SK-N-SH (cell line): ENCODE measurements around the gene ADAMTS2.

Experiments used
- ELF1 ChIP-seq: IDR thresholded peaks from 2 replicates; pipeline ENCODE4 v1.4.0; 2012
- EP300 ChIP-seq, 2 experiments: IDR thresholded peaks; 2 replicates each; pipeline versions ENCODE4 v1.4.0 to v1.6.1; 2012; ENCODE audit warnings: borderline replicate concordance in 1 of 2, low read depth in 1 of 2, low read length in 1 of 2
- FOXM1 ChIP-seq: IDR thresholded peaks from 2 replicates; pipeline ENCODE4 v1.4.0; 2012; ENCODE audit warnings: low read depth, mild to moderate bottlenecking
- JUND ChIP-seq: IDR thresholded peaks from 2 replicates; pipeline ENCODE4 v1.4.0; 2012
- MAX ChIP-seq: IDR thresholded peaks from 2 replicates; pipeline ENCODE4 v1.4.0; 2012; ENCODE audit warnings: low read depth
- POLR2AphosphoS5 ChIP-seq: IDR thresholded peaks from 2 replicates; pipeline ENCODE4 v1.6.1; 2012; ENCODE audit warnings: low read depth, low read length
- SIN3A ChIP-seq: IDR thresholded peaks from 2 replicates; pipeline ENCODE4 v1.6.1; 2012; ENCODE audit warnings: low read depth, mild to moderate bottlenecking, low read length, moderate library complexity, borderline replicate concordance
- SMC3 ChIP-seq: IDR thresholded peaks from 2 replicates; pipeline ENCODE4 v1.6.1; 2012; ENCODE audit warnings: low read depth, low read length, improper control_type of control experiment
- TF ChIP-seq, protein P1 (sequence below): fragments of 200-600 bp; sonication (generic); IDR thresholded peaks from 2 replicates; pipeline ENCODE4 v1.6.1; 2017; ENCODE audit warnings: antibody characterized with exemption, mild to moderate bottlenecking, moderate library complexity
- TF ChIP-seq, protein P2 (sequence below): IDR thresholded peaks from 2 replicates; pipeline ENCODE4; 2012
- TF ChIP-seq, protein P3 (sequence below): IDR thresholded peaks from 2 replicates; pipeline ENCODE4 v1.4.0; 2012; ENCODE audit warnings: low read depth, borderline replicate concordance

GRCh38 chr5:179128041-179128365, 217.3 kb downstream of the ADAMTS2 start:
- TF ChIP-seq, protein P1, sequence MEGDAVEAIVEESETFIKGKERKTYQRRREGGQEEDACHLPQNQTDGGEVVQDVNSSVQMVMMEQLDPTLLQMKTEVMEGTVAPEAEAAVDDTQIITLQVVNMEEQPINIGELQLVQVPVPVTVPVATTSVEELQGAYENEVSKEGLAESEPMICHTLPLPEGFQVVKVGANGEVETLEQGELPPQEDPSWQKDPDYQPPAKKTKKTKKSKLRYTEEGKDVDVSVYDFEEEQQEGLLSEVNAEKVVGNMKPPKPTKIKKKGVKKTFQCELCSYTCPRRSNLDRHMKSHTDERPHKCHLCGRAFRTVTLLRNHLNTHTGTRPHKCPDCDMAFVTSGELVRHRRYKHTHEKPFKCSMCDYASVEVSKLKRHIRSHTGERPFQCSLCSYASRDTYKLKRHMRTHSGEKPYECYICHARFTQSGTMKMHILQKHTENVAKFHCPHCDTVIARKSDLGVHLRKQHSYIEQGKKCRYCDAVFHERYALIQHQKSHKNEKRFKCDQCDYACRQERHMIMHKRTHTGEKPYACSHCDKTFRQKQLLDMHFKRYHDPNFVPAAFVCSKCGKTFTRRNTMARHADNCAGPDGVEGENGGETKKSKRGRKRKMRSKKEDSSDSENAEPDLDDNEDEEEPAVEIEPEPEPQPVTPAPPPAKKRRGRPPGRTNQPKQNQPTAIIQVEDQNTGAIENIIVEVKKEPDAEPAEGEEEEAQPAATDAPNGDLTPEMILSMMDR: no peak
- TF ChIP-seq, protein P2, sequence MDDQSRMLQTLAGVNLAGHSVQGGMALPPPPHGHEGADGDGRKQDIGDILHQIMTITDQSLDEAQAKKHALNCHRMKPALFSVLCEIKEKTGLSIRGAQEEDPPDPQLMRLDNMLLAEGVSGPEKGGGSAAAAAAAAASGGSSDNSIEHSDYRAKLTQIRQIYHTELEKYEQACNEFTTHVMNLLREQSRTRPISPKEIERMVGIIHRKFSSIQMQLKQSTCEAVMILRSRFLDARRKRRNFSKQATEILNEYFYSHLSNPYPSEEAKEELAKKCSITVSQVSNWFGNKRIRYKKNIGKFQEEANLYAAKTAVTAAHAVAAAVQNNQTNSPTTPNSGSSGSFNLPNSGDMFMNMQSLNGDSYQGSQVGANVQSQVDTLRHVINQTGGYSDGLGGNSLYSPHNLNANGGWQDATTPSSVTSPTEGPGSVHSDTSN: no peak
- no peak for TF ChIP-seq JUND
- TF ChIP-seq FOXM1: no peak
- no peak for TF ChIP-seq EP300 (IDR thresholded peaks at IDR 0.05; ENCODE audit: borderline replicate concordance in 1 of 2, low read depth in 1 of 2, low read length in 1 of 2)
- TF ChIP-seq ELF1: no peak
- no peak for TF ChIP-seq SIN3A
- TF ChIP-seq MAX: no peak
- TF ChIP-seq POLR2AphosphoS5: no peak
- TF ChIP-seq, protein P3, sequence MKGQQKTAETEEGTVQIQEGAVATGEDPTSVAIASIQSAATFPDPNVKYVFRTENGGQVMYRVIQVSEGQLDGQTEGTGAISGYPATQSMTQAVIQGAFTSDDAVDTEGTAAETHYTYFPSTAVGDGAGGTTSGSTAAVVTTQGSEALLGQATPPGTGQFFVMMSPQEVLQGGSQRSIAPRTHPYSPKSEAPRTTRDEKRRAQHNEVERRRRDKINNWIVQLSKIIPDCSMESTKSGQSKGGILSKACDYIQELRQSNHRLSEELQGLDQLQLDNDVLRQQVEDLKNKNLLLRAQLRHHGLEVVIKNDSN: no peak
- TF ChIP-seq SMC3: no peak
